ENCODE results near the gene MORF4L2.

DNA sequence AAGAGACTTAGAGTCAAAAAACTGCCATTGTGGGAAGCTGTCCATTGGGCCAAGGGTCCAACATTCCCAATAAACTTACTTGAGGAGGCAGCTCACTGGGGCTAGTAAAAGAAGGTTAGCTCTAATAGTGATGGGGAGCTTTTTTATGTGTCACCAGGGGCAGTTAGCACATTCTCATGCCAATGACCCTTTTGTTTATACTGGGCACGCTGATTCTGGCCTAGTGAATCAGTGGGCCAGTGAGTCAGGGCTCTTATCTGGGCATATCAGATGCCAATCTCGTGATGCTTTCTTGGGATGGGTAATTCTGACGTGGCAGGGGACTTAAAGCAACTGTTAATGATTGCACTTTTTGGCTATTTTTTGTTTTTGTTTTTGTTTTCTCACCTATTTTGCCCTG lies 29.9 kb downstream of the MORF4L2 start:
- TF ChIP-seq, protein P1, sequence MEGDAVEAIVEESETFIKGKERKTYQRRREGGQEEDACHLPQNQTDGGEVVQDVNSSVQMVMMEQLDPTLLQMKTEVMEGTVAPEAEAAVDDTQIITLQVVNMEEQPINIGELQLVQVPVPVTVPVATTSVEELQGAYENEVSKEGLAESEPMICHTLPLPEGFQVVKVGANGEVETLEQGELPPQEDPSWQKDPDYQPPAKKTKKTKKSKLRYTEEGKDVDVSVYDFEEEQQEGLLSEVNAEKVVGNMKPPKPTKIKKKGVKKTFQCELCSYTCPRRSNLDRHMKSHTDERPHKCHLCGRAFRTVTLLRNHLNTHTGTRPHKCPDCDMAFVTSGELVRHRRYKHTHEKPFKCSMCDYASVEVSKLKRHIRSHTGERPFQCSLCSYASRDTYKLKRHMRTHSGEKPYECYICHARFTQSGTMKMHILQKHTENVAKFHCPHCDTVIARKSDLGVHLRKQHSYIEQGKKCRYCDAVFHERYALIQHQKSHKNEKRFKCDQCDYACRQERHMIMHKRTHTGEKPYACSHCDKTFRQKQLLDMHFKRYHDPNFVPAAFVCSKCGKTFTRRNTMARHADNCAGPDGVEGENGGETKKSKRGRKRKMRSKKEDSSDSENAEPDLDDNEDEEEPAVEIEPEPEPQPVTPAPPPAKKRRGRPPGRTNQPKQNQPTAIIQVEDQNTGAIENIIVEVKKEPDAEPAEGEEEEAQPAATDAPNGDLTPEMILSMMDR (conservative IDR thresholded peaks at IDR 0.05; ENCODE audit: low read length), result no peak
- no peak for TF ChIP-seq EZH2phosphoT487 (IDR thresholded peaks at IDR 0.05; ENCODE audit: borderline replicate concordance, low read depth, low read length)

Measured in OCI-LY7 (cell line).